Osteocyte (in vitro differentiated cells): ENCODE data around the gene MISP. TPM values are rescaled to one million over a fixed set of nuclear protein-coding genes. Genes with fewer than 3 reads are reported as not detected.

ENCODE experiments used
- DNase-seq: peaks from one replicate; pipeline ENCODE4 v3.0.0; 2021; ENCODE audit warnings: mixed read lengths; ENCODE audit not compliant: unreplicated experiment; ENCODE audit errors: extremely low spot score
- H3K27ac Mint-ChIP-seq: one replicate; pipeline ENCODE4 v1.8.0; 2021; ENCODE audit warnings: mild to moderate bottlenecking, mixed read lengths; ENCODE audit not compliant: unreplicated experiment
- H3K27me3 Mint-ChIP-seq: one replicate; pipeline ENCODE4 v1.8.0; 2021; ENCODE audit warnings: mixed read lengths; ENCODE audit not compliant: unreplicated experiment
- H3K36me3 Mint-ChIP-seq: one replicate; pipeline ENCODE4 v1.8.0; 2021; ENCODE audit warnings: mixed read lengths; ENCODE audit not compliant: unreplicated experiment
- H3K4me1 Mint-ChIP-seq: one replicate; pipeline ENCODE4 v1.8.0; 2021; ENCODE audit warnings: mixed read lengths; ENCODE audit not compliant: unreplicated experiment
- H3K4me3 Mint-ChIP-seq: one replicate; pipeline ENCODE4 v1.8.0; 2021; ENCODE audit warnings: mild to moderate bottlenecking, moderate library complexity, mixed read lengths; ENCODE audit not compliant: unreplicated experiment
- H3K9me3 Mint-ChIP-seq: one replicate; pipeline ENCODE4 v1.8.0; 2021; ENCODE audit warnings: mixed read lengths; ENCODE audit not compliant: unreplicated experiment
- CTCF ChIP-seq: fragments of 200-600 bp; sonication (generic); IDR thresholded peaks from 2 replicates; pipeline ENCODE4 v1.5.0; 2021; ENCODE audit warnings: antibody characterized with exemption, mild to moderate bottlenecking, moderate library complexity
- total RNA-seq: library from RNA; stranded (reverse); gene quantifications from 2 replicates; pipeline ENCODE4 v1.2.1, GENCODE V29; 2021

Gene MISP
- total RNA-seq, 1 donor from 2014 or later: 1.3 TPM

- Mint-ChIP-seq H3K27me3 (no peaks in the 10 kb centered on the region), H3K4me1 (peaks cover 5% of the 10 kb centered on the region), H3K4me3 (no peak overlapping the region), H3K27ac (no peak overlapping the region), H3K9me3 (no peaks in the 10 kb centered on the region), H3K36me3 (peaks cover 20% of the 10 kb centered on the region)
- no peak for TF ChIP-seq CTCF
- DNase-seq: no peak
Measured at GRCh38 chr19:746208-746819, 4.6 kb upstream of the MISP start.

GRCh38 chr19:746956-747355 is 4.0 kb upstream of the MISP start:
- no peak for DNase-seq
- Mint-ChIP-seq H3K27me3 (no peaks in the 10 kb centered on the region), H3K27ac (no peak overlapping the region), H3K9me3 (no peaks in the 10 kb centered on the region), H3K36me3 (peaks cover 19% of the 10 kb centered on the region), H3K4me1 (peaks cover 11% of the 10 kb centered on the region), H3K4me3 (no peak overlapping the region)
- no peak for TF ChIP-seq CTCF

- Mint-ChIP-seq H3K9me3 (no peaks in the 10 kb centered on the region), H3K4me3 (no peak overlapping the region), H3K4me1 (peaks cover 15% of the 10 kb centered on the region), H3K36me3 (peaks cover 16% of the 10 kb centered on the region), H3K27me3 (no peaks in the 10 kb centered on the region), H3K27ac (no peak overlapping the region)
- TF ChIP-seq CTCF: no peak
- no peak for DNase-seq
Measured at GRCh38 chr19:747432-748273, 3.3 kb upstream of the MISP start.

GRCh38 chr19:748274-748598 is 2.7 kb upstream of the MISP start:
- no peak overlapping the region for H3K4me3 Mint-ChIP-seq
- no peaks in the 10 kb centered on the region for H3K27me3 Mint-ChIP-seq
- no peak for TF ChIP-seq CTCF

GRCh38 chr19:749811-750210 is 1.1 kb upstream of the MISP start:
- Mint-ChIP-seq H3K4me3 (no peak overlapping the region), H3K27me3 (no peaks in the 10 kb centered on the region), H3K36me3 (peaks cover 6% of the 10 kb centered on the region), H3K9me3 (no peaks in the 10 kb centered on the region), H3K27ac (peak overlapping the region; percentile 7), H3K4me1 (peaks cover 33% of the 10 kb centered on the region)
- no peak for DNase-seq
- TF ChIP-seq CTCF: no peak

More at GRCh38 chr19:748274-748598, 2.7 kb upstream of the MISP start:
- DNase-seq: no peak
- H3K9me3 Mint-ChIP-seq: no peaks in the 10 kb centered on the region
- peaks cover 14% of the 10 kb centered on the region for H3K36me3 Mint-ChIP-seq
- H3K27ac Mint-ChIP-seq: no peak overlapping the region
- peaks cover 21% of the 10 kb centered on the region for H3K4me1 Mint-ChIP-seq
